Ovary (tissue), 9 donors: ENCODE results near the gene GARNL3. TPM values are rescaled to one million over a fixed set of nuclear protein-coding genes. Genes with fewer than 3 reads are reported as not detected.

ENCODE experiments used
- DNase-seq, 5 donors: peaks; one replicate each; pipeline ENCODE4 v3.0.0-alpha.2; 2019 to 2020
- H3K27ac ChIP-seq, 2 donors: fragments of 200-600 bp; one replicate each; pipeline versions ENCODE4 v1.5.1 to v1.8.0; 2019 to 2022
- H3K27me3 ChIP-seq: fragments of 200-600 bp; one replicate; pipeline ENCODE4 v1.8.0; 2022
- H3K36me3 ChIP-seq: fragments of 200-600 bp; sonication (generic); one replicate; pipeline ENCODE4 v1.5.1; 2019
- H3K4me1 ChIP-seq: one replicate; pipeline ENCODE4 v1.8.1; 2013; ENCODE audit warnings: mild to moderate bottlenecking, moderate library complexity; ENCODE audit not compliant: insufficient read depth
- H3K4me3 ChIP-seq: fragments of 200-600 bp; sonication (generic); one replicate; pipeline ENCODE4 v1.5.1; 2017
- H3K9me3 ChIP-seq, 2 donors: fragments of 200-600 bp in 1 of 2; sonication (generic) in 1 of 2; one replicate each; pipeline versions ENCODE4 v1.5.1 to v1.8.1; 2013 to 2019; ENCODE audit warnings: mild to moderate bottlenecking in 1 of 2, moderate library complexity in 1 of 2
- EP300 ChIP-seq: sonication (generic); formaldehyde crosslinking; IDR thresholded peaks from one replicate; pipeline ENCODE4 v1.6.1; 2017; ENCODE audit warnings: antibody characterized with exemption
- POLR2A ChIP-seq: fragments of 450-650 bp; IDR thresholded peaks from one replicate; pipeline ENCODE4 v1.6.1; 2017; ENCODE audit warnings: antibody characterized with exemption, mild to moderate bottlenecking, moderate library complexity
- WGBS, 3 donors: extraction: QIAGEN DNeasy Blood & Tissue Kit in 1 of 3; methylation state at CpG; one replicate each; pipeline versions ENCODE4 v1.1.5 to v1.1.7; 2013 to 2017; 5-methylcytosine and 5-hydroxymethylcytosine counted together
- intact Hi-C, 4 donors: fragments of 100-400 bp; cut with DNase I; formaldehyde crosslinking; loops; one replicate each; pipeline versions ENCODE4 v1.11.0 to v1.15.1; 2022 to 2023
- polyA plus RNA-seq, 2 donors: library from polyadenylated mRNA; stranded (reverse); fragments of 200-250 nt in 1 of 2; fragments of 350-450 nt in 1 of 2; fragmentation: Illumina TruSeq in 1 of 2; extraction: RNeasy Lipid Tissue Mini Kit (QIAGEN cat#74804) in 1 of 2; gene quantifications; one replicate each; pipeline ENCODE4 v1.2.3, GENCODE V29; 2013 to 2014
- total RNA-seq, 7 donors: library from RNA; depleted of rRNA in 2 of 7; stranded (reverse); fragments of >200 nt in 2 of 7; fragmentation: NEBNext Ultra II Directional in 3 of 7; extraction: Animal tissue kit (Norgen Biotek cat#: 25700) in 3 of 7; gene quantifications; one replicate each; pipeline versions ENCODE4 v1.1.0 to v1.2.4, GENCODE V29; 2016 to 2023
- TF ChIP-seq, protein P1 (sequence below), 3 donors: fragments of 450-650 bp in 2 of 3; fragments of 200-600 bp in 1 of 3; IDR thresholded peaks; one replicate each; pipeline versions ENCODE4 v1.5.1 to v1.8.0; 2016 to 2022; ENCODE audit warnings: antibody characterized with exemption in 3 of 3, mild to moderate bottlenecking in 1 of 3
- donor health status: DM: no; HTN: no; CAD: no; lungs with moderate emphysema.
- donor health status: DM: no; HTN: no; CAD: no.
- donor health status: Bipolar disorder and iron deficiency.
- donor health status: DM: yes; HTN: yes; CAD: no.
- donor health status: DM: no; HTN: no; CAD: no.
- donor health status: DM: yes; HTN: yes; CAD: no.

Gene GARNL3
- total and polyA plus RNA-seq, 9 donors = 8.9 to 30.7 (median 22.9) TPM

DNA sequence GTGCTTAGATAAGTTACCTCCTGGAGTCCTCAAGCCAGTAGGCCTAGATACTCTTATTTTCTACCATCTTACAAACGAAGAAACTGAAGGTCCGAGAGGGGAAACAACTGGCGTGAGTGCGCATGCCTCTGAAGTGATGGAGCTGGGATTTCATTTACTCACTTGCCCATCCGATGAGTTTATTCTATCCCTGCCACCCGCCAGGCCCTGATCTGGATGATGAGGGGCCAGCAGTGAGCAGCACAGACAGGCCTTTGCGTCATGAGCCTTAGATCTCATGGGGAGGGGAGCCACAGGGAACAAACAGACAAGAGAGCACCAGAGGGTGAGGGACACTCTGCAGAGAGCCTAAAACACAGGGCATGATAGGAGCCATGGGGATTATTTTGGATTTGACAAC lies 98.3 kb downstream of the GARNL3 start:
- Histone ChIP-seq H3K4me3 (no peak overlapping the region), H3K36me3 (no peaks in the 10 kb centered on the region), H3K4me1 (no peaks in the 10 kb centered on the region), H3K27me3 (no peaks in the 10 kb centered on the region), H3K27ac (no peak overlapping the region), H3K9me3 (no peaks in the 10 kb centered on the region)
- TF ChIP-seq, protein P1, sequence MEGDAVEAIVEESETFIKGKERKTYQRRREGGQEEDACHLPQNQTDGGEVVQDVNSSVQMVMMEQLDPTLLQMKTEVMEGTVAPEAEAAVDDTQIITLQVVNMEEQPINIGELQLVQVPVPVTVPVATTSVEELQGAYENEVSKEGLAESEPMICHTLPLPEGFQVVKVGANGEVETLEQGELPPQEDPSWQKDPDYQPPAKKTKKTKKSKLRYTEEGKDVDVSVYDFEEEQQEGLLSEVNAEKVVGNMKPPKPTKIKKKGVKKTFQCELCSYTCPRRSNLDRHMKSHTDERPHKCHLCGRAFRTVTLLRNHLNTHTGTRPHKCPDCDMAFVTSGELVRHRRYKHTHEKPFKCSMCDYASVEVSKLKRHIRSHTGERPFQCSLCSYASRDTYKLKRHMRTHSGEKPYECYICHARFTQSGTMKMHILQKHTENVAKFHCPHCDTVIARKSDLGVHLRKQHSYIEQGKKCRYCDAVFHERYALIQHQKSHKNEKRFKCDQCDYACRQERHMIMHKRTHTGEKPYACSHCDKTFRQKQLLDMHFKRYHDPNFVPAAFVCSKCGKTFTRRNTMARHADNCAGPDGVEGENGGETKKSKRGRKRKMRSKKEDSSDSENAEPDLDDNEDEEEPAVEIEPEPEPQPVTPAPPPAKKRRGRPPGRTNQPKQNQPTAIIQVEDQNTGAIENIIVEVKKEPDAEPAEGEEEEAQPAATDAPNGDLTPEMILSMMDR (IDR thresholded peaks at IDR 0.05) = no peak
- TF ChIP-seq EP300 (no peak), POLR2A (no peak)
- no peak for DNase-seq
- 87 to 97% (median 97%) methylated on average over 7 of the region's 7 CpGs for WGBS, 3 donors
- intact Hi-C loops = no loop called here

- no peaks in the 10 kb centered on the region for H3K9me3 ChIP-seq
- H3K4me1 ChIP-seq = no peaks in the 10 kb centered on the region
- intact Hi-C loops = no loop called here
- no peaks in the 10 kb centered on the region for H3K27me3 ChIP-seq
- H3K4me3 ChIP-seq = no peak overlapping the region
- DNase-seq = no peak
- no peak for TF ChIP-seq POLR2A
- H3K36me3 ChIP-seq = no peaks in the 10 kb centered on the region
- WGBS, 3 donors = 90 to 99% (median 93%) methylated on average over 10 of the region's 10 CpGs
- no peak overlapping the region for H3K27ac ChIP-seq
Measured at GRCh38 chr9:127365461-127365860, 100.9 kb downstream of the GARNL3 start.

DNA sequence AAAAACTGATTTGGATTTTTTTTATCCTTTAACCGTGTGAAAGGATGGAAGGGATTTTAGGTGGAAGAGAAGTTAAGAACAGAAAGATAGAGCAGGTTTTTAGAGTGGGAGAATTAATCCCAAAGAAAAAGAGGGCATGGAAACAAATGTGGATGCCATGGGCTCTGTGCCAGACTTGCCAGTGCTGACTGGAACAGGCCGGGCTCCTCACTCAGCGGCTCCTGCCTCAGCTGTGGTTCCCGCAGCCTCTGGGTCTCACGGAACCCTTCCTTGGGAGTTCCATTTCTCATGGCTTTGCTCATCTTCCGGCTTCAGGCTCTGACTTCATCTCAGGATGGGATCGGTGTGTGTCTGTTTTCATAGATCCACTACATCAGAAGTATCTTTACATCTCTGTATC lies 102.0 kb downstream of the GARNL3 start:
- H3K4me1 ChIP-seq = no peaks in the 10 kb centered on the region

DNA sequence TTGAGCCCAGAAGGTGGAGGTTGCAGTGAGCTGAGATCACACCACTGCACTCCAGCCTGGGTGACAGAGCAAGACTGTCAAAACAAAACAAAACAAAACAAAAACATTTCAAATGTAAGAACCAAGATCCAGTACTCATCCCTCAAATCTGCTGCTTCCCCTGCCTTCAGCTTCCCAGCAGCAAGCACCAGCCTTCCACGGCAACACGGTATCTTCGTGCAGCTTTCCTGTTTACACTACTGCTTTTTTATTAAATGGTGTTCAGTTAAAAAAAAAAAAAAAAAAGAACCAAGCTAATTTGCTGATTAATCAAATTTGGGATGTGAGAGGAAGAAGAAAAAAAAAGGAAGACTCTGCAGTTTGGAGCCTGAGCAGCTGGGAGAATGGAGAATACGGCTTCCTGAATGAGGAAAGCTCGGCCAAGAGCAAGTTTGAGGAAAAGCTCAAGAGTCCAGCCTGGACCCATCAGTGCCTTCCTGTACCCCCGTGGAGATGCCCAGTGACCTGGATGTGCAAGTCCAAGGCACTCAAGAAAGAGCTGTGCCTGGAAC lies 104.4 kb downstream of the GARNL3 start:
- intact Hi-C loops = no loop called here
- TF ChIP-seq, protein P1 (IDR thresholded peaks at IDR 0.05) = no peak
- TF ChIP-seq EP300 (no peak), POLR2A (no peak)
- Histone ChIP-seq H3K27me3 (no peaks in the 10 kb centered on the region), H3K36me3 (no peaks in the 10 kb centered on the region), H3K4me1 (no peaks in the 10 kb centered on the region), H3K4me3 (no peak overlapping the region), H3K27ac (no peak overlapping the region), H3K9me3 (no peaks in the 10 kb centered on the region)
- 44 to 66% (median 63%) methylated on average over 6 of the region's 6 CpGs for WGBS, 3 donors
- no peak for DNase-seq

More for the DNA sequence above, 102.0 kb downstream of the GARNL3 start:
- Histone ChIP-seq H3K4me3 (no peak overlapping the region), H3K27ac (no peak overlapping the region), H3K36me3 (no peaks in the 10 kb centered on the region), H3K27me3 (no peaks in the 10 kb centered on the region), H3K9me3 (no peaks in the 10 kb centered on the region)
- TF ChIP-seq, protein P1 (IDR thresholded peaks at IDR 0.05) = no peak
- TF ChIP-seq POLR2A = no peak
- no peak for TF ChIP-seq EP300
- WGBS, 3 donors = 80 to 89% (median 86%) methylated on average over 7 of the region's 7 CpGs
- intact Hi-C loops = no loop called here
- no peak for DNase-seq

DNA sequence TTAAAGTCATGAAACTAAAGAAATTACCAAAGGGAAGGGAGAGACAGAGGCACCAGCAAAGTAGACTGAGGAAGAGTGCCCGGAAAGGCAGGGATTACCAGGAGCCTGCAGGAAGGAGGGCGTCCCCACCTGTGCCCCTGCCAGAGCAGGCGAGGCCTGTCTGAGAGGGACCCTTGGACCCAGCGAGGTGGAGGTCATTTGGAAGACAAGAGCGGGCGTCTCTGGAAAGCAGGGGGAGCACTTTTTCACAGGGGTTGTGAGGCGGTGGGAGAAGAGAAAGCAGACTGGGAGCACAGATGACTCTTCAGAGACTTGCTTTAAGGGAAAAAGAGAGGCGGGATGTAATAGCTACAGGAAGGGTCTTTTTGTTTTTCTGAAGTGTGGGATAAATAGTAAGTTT lies 104.9 kb downstream of the GARNL3 start:
- no peak for DNase-seq
- H3K27ac ChIP-seq = no peak overlapping the region
- H3K4me3 ChIP-seq = no peak overlapping the region
- TF ChIP-seq POLR2A (no peak), EP300 (no peak)
- TF ChIP-seq, protein P1 (IDR thresholded peaks at IDR 0.05) = no peak
- no peaks in the 10 kb centered on the region for H3K4me1 ChIP-seq
- WGBS, 3 donors = 93 to 96% (median 95%) methylated on average over 8 of the region's 8 CpGs
- intact Hi-C loops = no loop called here
- no peaks in the 10 kb centered on the region for H3K9me3 ChIP-seq
- no peaks in the 10 kb centered on the region for H3K27me3 ChIP-seq
- H3K36me3 ChIP-seq = no peaks in the 10 kb centered on the region
